ENCODE data around the gene SEMA5A.

- TF ChIP-seq POLR2AphosphoS5 (IDR thresholded peaks at IDR 0.05), result no peak
- no peak for TF ChIP-seq CTCF (IDR thresholded peaks at IDR 0.05)
These were observed 301.5 kb downstream of the SEMA5A start for GRCh38 chr5:9244417-9244816.
